Heart right ventricle (tissue), 16 donors: ENCODE results near the gene STK36. TPM values are rescaled to one million over a fixed set of nuclear protein-coding genes. Genes with fewer than 3 reads are reported as not detected.

Experiments used
- ATAC-seq, 8 donors: fragments of 200-7000 bp; cut with Tn5 transposase; one replicate each; pipeline ENCODE4 v1.9.1; 2020; ENCODE audit warnings: mild to moderate bottlenecking in 8 of 8, moderate library complexity in 8 of 8, moderate number of reproducible peaks in 1 of 8
- DNase-seq, 2 donors: peaks; one replicate each; pipeline ENCODE4 v3.0.0-alpha.2; 2020
- H3K27ac ChIP-seq, 10 donors: fragments of 200-600 bp; sonication (generic) in 2 of 10; one replicate each; pipeline versions ENCODE4 v1.5.0 to v1.8.0; 2020 to 2022; ENCODE audit warnings: mild to moderate bottlenecking in 3 of 10
- H3K27me3 ChIP-seq, 7 donors: fragments of 200-600 bp; one replicate each; pipeline ENCODE4 v1.8.0; 2021 to 2022; ENCODE audit warnings: mild to moderate bottlenecking in 2 of 7
- H3K36me3 ChIP-seq, 9 donors: fragments of 200-600 bp; sonication (generic) in 1 of 9; one replicate each; pipeline versions ENCODE4 v1.5.0 to v1.8.0; 2020 to 2022; ENCODE audit warnings: mild to moderate bottlenecking in 2 of 9
- H3K4me1 ChIP-seq, 9 donors: fragments of 200-600 bp; sonication (generic) in 1 of 9; one replicate each; pipeline versions ENCODE4 v1.5.0 to v1.8.0; 2020 to 2022; ENCODE audit warnings: mild to moderate bottlenecking in 4 of 9
- H3K4me3 ChIP-seq, 10 donors: fragments of 200-600 bp; sonication (generic) in 2 of 10; one replicate each; pipeline versions ENCODE4 v1.5.0 to v1.8.0; 2020 to 2022; ENCODE audit warnings: mild to moderate bottlenecking in 7 of 10, moderate library complexity in 2 of 10
- H3K9me3 ChIP-seq, 11 donors: fragments of 200-600 bp in 10 of 11; sonication (generic) in 2 of 11; one replicate each; pipeline versions ENCODE4 v1.5.0 to v1.8.0; 2013 to 2022; ENCODE audit warnings: mild to moderate bottlenecking in 2 of 11, control low read depth in 1 of 11, moderate library complexity in 1 of 11
- WGBS, 2 donors: extraction: QIAGEN DNeasy Blood & Tissue Kit; methylation state at CpG; one replicate each; pipeline ENCODE4 v1.1.7; 2013; ENCODE audit warnings: inconsistent platforms in 1 of 2; 5-methylcytosine and 5-hydroxymethylcytosine counted together
- intact Hi-C, 10 donors: fragments of 100-400 bp; cut with DNase I; formaldehyde crosslinking; loops; one replicate each; pipeline versions ENCODE4 v1.11.1 to v1.14.2; 2022
- polyA plus RNA-seq, 2 donors: library from polyadenylated mRNA; stranded (reverse); fragments of 200-250 nt; gene quantifications; one replicate each; pipeline ENCODE4 v1.2.3, GENCODE V29; 2013
- total RNA-seq, 10 donors: library from RNA; stranded (reverse); fragmentation: NEBNext Ultra II Directional in 3 of 10; extraction: Animal tissue kit (Norgen Biotek cat#: 25700) in 3 of 10; gene quantifications; one replicate each; pipeline versions ENCODE4 v1.2.1 to v1.2.4, GENCODE V29; 2021 to 2023
- TF ChIP-seq, protein P1 (sequence below), 9 donors: fragments of 200-600 bp; sonication (generic) in 2 of 9; IDR thresholded peaks; one replicate each; pipeline versions ENCODE4 v1.5.0 to v1.8.0; 2021 to 2022; ENCODE audit warnings: antibody characterized with exemption in 9 of 9, mild to moderate bottlenecking in 5 of 9, moderate library complexity in 1 of 9
- donor health status: Arrhythmogenic right ventricular cardiomyopathy.
- donor health status: ischemic (EF 13 %, LVEDD 7.1; RV severe dilation, severe dysfunction).
- donor health status: healthy with polysubstance abuse.
- donor health status: DM: no; HTN: yes; CAD: no.
- donor health status: DM: no; HTN: no; CAD: no.
- donor health status: ischemic (EF 25% LVEDD 6.9; RV normal size, moderate dysfunction).
- donor health status: ischemic (EF 25% LVEDD 5.7; RV mildly dilated, moderate dysfunction).
- donor health status: healthy.
- donor health status: DM: yes; HTN: yes; CAD: no.
- donor health status: Ischemic cardiomyopathy.
- donor health status: ischemic (EF 35%, LVEDD 5.7; RV mildly dilated, moderate dysfunction).
- donor health status: nonischemic (EF 11% LVEDD 7.7; RV severe dilation, severe dysfunction).
- donor health status: DM: yes; HTN: yes; CAD: no.
- donor health status: PGD.
- donor health status: ischemic (EF 29% LVEDD 5.4; RV normal size, mild dysfunction).
- donor health status: nonischemic (EF 23%, LVEDD 6.1; RV moderate dilation, normal function).

STK36 gene
- total and polyA plus RNA-seq, 12 donors: 4.2 to 18.8 (median 6.9) TPM

DNA sequence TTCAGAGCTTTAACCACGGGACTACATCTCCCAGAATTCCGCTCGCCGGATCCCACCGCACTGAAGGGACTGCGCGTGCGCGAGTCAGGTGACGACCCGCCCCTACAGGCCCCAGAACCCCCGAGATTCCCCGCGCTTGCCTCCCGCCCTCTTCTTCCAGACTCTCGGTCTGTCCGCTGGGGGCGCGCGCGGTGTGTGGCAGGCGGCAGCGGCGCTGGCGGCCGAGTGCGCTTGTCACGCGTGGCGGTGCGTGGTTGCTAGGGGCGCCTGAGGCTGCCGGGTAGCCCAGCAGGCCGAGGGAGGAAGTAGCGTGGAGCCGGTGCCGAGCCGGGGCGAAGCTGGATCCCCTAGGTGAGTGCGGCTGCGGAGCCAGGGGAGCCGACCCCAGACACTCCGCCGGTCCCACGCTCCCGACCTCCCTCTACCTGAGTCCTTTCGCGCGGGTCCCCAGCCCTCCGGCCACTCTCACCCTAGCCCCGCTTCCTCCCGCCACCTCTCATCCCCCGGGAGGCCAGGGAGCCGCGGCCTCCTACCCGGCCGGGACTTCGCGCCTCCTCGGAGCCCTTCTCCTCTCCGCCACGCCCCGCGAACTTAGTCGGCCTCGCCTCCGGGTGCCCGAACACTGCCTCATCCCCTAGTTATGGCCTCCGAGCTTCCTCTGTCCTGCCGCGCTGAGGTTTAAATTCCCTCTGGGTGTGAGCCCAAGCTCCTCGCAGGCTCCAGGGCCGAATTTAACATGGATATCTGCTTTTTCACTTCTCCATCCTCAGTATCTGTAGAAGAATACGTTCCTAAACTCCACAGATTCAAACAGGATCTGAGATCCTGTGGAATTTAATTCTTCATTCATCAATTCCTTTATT is 39.0 kb downstream of the STK36 start, which contains the start of gene TTLL4:
Gene TTLL4 (plus strand): TSS at position 149 of the 863 bp plus-strand sequence. CDS start 26,842 bp downstream, outside the sequence.
- intact Hi-C loops: loop anchor here in 9 of 10 donors (1.0 to 10.0 kb wide), 5 partner anchors 74 to 136 kb away; partner anchors contain the start of genes CYP27A1 (in 1 of the 9) and PRKAG3 (in 1 of the 9)
- 0 to 1% methylated on average over 69 to 74 of the region's 74 CpGs for WGBS, 2 donors
- Histone ChIP-seq H3K4me1 (peaks cover 0 to 47% (median 12%) of the 10 kb centered on the region in 9 donors), H3K4me3 (peak within 1 kb of the TSS; percentile 70 to 94 (median 82)), H3K27me3 (no peaks in the 10 kb centered on the region), H3K36me3 (peaks cover 0 to 4% (median 0%) of the 10 kb centered on the region in 9 donors), H3K9me3 (no peaks in the 10 kb centered on the region), H3K27ac (peak within 1 kb of the TSS; percentile 63 to 94 (median 90))
- DNase-seq (peak; percentile 98 to 99), ATAC-seq (peak; percentile 98 to 100 (median 99))
- TF ChIP-seq, protein P1, sequence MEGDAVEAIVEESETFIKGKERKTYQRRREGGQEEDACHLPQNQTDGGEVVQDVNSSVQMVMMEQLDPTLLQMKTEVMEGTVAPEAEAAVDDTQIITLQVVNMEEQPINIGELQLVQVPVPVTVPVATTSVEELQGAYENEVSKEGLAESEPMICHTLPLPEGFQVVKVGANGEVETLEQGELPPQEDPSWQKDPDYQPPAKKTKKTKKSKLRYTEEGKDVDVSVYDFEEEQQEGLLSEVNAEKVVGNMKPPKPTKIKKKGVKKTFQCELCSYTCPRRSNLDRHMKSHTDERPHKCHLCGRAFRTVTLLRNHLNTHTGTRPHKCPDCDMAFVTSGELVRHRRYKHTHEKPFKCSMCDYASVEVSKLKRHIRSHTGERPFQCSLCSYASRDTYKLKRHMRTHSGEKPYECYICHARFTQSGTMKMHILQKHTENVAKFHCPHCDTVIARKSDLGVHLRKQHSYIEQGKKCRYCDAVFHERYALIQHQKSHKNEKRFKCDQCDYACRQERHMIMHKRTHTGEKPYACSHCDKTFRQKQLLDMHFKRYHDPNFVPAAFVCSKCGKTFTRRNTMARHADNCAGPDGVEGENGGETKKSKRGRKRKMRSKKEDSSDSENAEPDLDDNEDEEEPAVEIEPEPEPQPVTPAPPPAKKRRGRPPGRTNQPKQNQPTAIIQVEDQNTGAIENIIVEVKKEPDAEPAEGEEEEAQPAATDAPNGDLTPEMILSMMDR (IDR thresholded peaks at IDR 0.05): peak; percentile 78 to 98 (median 90)

DNA sequence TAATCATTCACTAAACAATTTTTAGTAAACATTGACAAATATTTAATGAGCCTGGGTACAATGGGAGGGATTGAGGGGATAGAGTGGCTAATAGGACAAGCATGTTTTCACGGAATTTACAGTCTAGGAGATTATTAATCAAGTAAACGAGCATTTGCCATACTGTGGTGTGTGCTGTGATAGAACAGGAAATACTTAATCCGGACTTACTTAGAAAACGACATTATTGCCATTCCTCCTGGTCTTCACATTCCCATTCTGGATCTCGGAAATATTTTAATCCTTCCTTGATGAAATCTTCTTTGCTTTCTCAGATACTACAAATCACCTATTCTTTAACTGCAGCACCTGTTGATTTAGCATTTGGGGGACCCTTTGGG is 39.7 kb downstream of the STK36 start:
- TF ChIP-seq, protein P1 (IDR thresholded peaks at IDR 0.05): no peak
- Histone ChIP-seq H3K36me3 (peaks cover 0 to 11% (median 0%) of the 10 kb centered on the region in 9 donors), H3K27ac (peak overlapping the region in 9 of 10 donors; percentile 79 to 94 (median 91)), H3K27me3 (no peaks in the 10 kb centered on the region), H3K9me3 (no peaks in the 10 kb centered on the region), H3K4me1 (peaks cover 0 to 47% (median 12%) of the 10 kb centered on the region in 9 donors), H3K4me3 (peak overlapping the region; percentile 70 to 94 (median 82))
- ATAC-seq (no peak), DNase-seq (no peak)
- intact Hi-C loops: loop anchor here in 8 of 10 donors (1.0 to 10.0 kb wide), 5 partner anchors 73 to 136 kb away; partner anchors contain the start of genes CYP27A1 (in 1 of the 8) and PRKAG3 (in 1 of the 8)
- WGBS, 2 donors: 17 to 29% methylated on average over 5 of the region's 5 CpGs

DNA sequence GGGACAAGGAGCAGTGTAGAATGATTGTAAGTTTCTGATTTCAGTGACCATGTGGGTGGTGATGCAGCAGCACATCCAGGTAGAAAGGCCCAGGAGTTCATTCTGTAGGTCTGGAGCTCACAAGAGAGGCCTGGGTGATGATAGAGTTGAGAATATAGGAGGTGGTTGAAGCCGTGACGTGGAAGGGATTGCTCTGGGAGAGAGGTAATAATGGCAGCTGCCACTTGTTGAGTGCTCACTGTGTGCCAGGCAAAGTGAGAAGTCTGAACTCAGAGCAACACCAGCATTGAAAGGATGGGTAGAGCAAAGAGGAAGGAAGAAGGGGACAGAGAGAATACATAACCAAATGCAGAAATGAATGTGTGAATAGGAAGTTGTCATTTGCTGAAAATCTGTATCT is 42.0 kb downstream of the STK36 start:
- Histone ChIP-seq H3K4me3 (no peak overlapping the region), H3K27me3 (no peaks in the 10 kb centered on the region), H3K9me3 (no peaks in the 10 kb centered on the region), H3K4me1 (peaks cover 0 to 55% (median 12%) of the 10 kb centered on the region in 9 donors), H3K36me3 (peaks cover 0 to 22% (median 0%) of the 10 kb centered on the region in 9 donors), H3K27ac (peak overlapping the region in 1 of 10 donors; percentile 15)
- ATAC-seq (no peak), DNase-seq (no peak)
- 95 to 96% methylated on average over 2 of the region's 2 CpGs for WGBS, 2 donors
- intact Hi-C loops: loop anchor here in 6 of 10 donors (5.0 to 10.0 kb wide), 3 partner anchors 71 to 133 kb away; partner anchors contain the start of genes CYP27A1 (in 1 of the 6) and PRKAG3 (in 1 of the 6)
- TF ChIP-seq, protein P1 (IDR thresholded peaks at IDR 0.05): no peak

DNA sequence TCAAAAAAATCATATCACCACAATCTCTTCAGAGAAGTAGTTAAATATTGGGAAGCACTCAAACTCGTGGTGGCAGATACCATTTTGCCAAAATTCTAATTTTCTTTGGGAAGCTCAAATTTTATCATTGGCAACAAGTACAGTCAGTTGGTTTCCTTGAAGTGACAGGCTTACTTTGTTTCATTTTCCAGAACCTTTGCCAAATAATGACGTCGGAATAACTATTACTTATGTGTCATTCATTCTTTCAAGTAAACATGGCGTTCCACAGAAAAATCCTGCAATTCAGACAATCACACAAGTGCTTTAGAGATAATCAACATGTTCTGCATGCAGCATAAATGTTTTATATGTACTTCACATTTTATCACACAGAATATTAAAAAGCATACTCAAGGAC is 44.2 kb downstream of the STK36 start:
- ATAC-seq (peak in 1 of 8 donors; percentile 35), DNase-seq (no peak)
- Histone ChIP-seq H3K4me1 (peaks cover 0 to 49% (median 11%) of the 10 kb centered on the region in 9 donors), H3K36me3 (peaks cover 0 to 22% (median 0%) of the 10 kb centered on the region in 9 donors), H3K4me3 (no peak overlapping the region), H3K27me3 (no peaks in the 10 kb centered on the region), H3K27ac (peak overlapping the region in 2 of 10 donors; percentile 35 to 41), H3K9me3 (no peaks in the 10 kb centered on the region)
- intact Hi-C loops: loop anchor here in 2 of 10 donors (10.0 kb wide), 2 partner anchors 69 to 119 kb away; partner anchors contain the start of genes CYP27A1 (in 1 of the 2) and PRKAG3 (in 1 of the 2)
- WGBS, 2 donors: 70 to 76% methylated on average over 4 of the region's 4 CpGs
- TF ChIP-seq, protein P1 (IDR thresholded peaks at IDR 0.05): no peak
